HG02610 (cell line): ENCODE measurements around the gene TAS2R40.
A peak's percentile ranks its signal among the peaks of the same experiment; 100 is the strongest.

Experiments used
- ATAC-seq: cut with Tn5 transposase; IDR thresholded peaks from one replicate; pipeline ENCODE4 v1.9.1; 2021; ENCODE audit warnings: mild to moderate bottlenecking, moderate library complexity; ENCODE audit not compliant: unreplicated experiment

The TAS2R40 gene

DNA sequence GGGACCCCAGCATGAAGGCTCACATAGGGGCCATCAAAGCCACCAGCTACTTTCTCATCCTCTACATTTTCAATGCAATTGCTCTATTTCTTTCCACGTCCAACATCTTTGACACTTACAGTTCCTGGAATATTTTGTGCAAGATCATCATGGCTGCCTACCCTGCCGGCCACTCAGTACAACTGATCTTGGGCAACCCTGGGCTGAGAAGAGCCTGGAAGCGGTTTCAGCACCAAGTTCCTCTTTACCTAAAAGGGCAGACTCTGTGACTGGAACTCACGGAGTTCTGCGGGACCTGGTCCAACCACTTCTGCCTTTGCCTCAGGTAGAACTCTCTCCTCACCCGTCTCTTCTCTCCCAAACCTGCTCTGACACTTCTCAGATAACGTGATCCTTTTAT is 945 bp downstream of the TAS2R40 start:
- ATAC-seq, result no peak

DNA sequence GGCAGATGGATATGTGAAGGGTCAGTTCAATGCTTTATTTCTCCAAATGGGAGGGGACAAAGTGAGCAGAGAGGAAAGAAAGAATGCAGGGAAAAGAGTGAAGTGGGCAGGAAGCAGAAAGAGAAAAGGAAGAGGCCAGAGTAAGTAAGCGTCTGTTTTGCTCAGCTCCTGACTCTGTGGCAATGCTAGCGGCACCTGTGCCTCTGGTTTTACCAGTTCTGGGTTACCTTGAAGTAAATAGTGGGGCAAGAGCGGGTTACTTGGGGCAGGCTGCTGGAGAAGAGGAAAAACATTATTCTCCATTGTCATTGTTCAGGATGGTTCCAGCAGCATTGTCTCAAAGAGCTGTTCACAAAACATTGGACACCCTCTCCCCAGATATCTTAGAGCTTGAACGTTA is 1.9 kb downstream of the TAS2R40 start:
- no peak for ATAC-seq

DNA sequence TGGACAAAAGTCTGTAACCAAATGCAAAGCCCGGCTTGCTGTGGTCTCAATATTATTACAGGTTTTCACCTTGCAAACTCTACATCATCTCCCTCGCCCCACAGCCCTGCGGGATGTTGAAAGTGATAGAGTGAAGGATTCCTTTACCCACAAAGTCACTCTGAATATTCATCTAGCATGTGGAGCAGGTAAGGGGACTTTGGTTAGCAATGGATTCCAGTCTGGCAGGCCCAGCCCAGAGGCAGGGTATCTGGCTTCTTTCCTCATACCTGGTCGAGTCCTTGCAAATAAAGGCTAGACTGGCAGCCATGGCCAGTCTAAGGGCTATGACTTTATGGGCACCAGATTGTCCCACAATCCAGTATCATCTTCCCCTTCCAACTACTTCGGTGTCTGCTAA is 3.2 kb downstream of the TAS2R40 start:
- no peak for ATAC-seq

GRCh38 chr7:143227806-143228205 is 6.0 kb downstream of the TAS2R40 start:
- no peak for ATAC-seq

- ATAC-seq, result no peak
Observed at GRCh38 chr7:143229054-143229790, 7.4 kb downstream of the TAS2R40 start.

GRCh38 chr7:143230602-143231457 is 9.0 kb downstream of the TAS2R40 start:
- no peak for ATAC-seq

DNA sequence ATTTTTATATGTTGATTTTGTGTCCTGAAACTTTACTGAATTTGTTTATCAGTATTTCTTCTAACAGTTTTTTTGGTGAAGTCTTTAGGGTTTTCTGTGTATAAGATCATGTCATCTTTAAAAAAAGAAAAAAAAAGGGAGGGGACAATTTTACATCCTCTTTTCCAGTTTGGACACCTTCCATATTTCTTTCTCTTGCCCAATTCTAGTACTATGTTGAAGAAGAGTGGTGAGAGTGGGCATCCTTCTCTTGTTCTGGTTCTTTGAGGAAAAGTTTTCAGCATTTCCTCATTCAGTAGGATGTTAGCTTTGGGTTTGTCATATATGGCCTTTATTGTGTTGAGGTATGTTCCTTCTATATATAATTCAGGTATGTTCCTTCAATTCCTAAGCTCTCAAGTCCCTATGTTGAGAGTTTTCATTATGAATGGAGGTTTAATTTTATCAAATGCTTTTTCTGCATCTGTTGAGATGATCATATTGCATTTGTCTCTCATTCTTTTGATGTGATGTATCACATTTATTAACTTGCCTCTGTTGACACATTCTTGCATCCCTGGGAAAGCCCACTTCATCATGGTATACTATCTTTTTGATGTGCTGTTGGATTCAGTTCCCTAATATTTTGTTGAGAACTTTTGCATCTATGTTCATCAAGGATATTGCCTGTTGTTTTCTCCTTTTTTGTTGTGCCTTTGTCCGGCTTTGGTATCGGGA is 12.1 kb downstream of the TAS2R40 start:
- ATAC-seq, result no peak

DNA sequence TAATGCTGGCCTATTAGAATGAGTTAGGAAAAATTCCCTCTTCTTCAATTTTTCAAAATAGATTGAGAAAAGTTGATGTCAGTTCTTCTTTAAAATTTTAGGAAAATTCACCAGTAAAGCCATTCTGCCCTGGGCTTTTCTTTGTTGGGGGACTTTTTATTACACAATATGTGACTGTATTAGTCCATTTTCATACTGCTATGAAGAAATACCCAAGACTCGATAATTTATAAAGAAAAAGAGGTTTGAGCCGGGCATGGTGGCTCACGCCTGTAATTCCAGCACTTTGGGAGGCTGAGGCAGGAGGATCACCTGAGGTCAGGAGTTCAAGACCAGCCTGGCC is 12.7 kb downstream of the TAS2R40 start:
- ATAC-seq, result no peak

GRCh38 chr7:143235561-143235960 is 13.7 kb downstream of the TAS2R40 start:
- ATAC-seq, result no peak

DNA sequence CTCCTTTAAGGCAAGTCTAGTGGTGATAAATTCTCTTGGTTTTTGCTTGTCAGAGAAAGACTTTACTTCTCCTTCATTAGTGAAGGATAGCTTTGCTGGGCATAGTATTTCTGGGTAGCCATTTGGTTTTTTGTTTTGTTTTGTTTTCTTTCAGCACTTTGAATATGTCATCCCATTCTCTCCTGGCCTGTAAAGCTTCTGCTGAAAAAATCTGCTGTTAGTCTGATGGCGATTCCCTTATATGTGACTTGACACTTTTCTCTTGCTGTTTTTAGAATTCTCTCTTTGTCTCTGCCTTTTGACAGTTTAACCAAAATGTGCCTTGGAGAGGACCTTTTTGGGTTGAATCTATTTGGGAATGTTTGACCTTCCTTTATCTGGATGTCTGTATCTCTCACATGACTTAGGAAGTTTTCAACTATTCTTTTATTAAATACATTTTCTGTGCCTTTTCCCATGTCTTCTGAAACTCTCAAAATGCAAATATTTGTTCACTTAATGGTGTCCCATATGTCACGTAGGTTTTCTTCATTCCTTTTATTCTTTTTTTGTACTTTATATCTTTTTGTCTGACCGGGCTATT is 14.7 kb downstream of the TAS2R40 start:
- no peak for ATAC-seq

GRCh38 chr7:143237366-143237765 is 15.5 kb downstream of the TAS2R40 start:
- ATAC-seq, result no peak

DNA sequence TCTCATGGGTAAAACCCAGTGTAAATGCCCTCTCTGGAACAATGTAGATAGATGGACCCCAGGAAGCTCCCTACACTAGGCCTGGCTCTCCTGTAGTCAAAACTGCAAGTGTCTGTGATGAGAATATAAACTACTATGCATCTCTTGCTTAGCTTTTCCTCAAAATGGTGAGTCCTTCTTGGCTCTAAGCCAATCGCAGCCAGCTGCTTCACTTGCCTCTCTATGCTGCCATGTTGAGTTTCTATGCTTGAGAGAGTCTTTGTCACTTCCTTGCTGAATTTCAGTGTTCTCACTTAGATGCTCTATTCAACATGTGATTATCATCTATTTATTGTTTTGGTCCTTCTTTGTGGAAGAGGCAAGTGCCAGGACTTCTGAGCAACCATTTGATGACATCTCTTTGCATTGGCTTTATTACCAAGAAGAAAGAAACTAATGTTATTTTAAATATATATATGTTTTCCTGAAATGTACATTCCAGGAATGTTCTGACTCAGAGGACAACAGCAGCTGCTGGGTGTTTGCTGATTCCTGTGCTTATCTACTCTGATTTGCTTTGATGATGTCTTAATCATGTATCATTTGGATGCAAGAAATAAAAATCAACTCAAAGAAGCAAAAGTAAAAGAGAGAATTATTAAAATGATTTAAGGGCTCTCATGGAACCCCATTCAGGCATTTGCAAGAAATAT is 16.6 kb downstream of the TAS2R40 start:
- ATAC-seq, result no peak

DNA sequence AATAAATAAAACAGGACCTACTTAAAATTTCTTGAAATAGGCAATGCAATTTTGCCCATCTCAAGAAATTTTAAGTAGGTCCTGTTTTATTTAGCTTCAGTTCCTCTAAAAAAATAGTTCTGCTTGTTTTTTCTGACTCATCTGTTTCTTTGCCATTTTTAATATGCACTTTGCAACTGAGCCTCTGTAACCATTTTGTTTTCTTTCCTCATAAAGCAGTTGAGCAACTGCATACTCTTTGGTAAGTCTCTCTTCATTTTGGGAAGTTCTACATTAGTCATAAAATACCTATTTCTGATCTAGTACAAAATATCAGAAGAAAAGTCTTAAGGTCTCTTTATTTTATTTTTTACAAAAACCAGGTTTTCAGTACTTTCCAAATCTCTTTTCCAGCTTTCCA is 18.0 kb downstream of the TAS2R40 start:
- no peak for ATAC-seq

- ATAC-seq, result peak; percentile 91
Observed at GRCh38 chr7:143240291-143241168, 18.7 kb downstream of the TAS2R40 start.

DNA sequence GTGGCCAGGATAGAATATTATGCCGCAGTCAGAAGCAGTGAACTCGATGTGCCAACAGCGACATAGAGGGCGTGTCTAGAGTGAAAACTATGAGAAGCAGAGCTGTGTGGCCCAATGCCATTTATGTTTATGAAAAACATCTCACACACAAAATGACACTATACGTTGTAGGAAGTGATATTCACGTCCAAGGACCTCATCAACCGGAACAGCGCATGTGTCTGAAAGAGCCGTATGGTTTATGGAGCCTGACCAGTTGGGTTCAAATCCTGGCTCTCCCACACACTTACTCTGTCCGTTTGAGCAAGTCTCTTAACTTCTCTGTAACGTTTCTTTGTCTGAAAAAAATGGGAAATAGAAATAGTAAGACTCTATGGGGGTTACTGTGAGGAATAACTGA is 20.5 kb downstream of the TAS2R40 start:
- ATAC-seq, result no peak

GRCh38 chr7:143243111-143243510 is 21.3 kb downstream of the TAS2R40 start:
- no peak for ATAC-seq

DNA sequence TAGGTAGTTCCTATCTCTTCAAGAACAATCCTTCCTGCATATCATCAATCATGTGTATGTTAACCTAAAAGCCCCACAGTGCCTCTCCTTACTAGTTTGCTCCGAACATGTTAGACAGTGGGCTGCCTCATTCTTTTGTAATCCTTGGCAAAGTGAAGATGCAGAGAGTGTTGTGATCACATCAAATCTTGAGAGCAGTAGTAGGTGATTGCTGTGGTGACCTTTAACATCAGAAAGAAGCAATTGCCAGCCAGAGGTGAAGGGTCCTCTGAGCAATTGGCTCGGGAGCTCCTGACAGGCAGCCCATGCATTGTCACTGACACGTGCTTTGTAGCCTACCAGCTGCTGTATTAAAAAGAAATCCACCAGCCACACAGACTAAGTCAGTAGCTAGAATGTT is 21.8 kb downstream of the TAS2R40 start:
- ATAC-seq, result no peak

DNA sequence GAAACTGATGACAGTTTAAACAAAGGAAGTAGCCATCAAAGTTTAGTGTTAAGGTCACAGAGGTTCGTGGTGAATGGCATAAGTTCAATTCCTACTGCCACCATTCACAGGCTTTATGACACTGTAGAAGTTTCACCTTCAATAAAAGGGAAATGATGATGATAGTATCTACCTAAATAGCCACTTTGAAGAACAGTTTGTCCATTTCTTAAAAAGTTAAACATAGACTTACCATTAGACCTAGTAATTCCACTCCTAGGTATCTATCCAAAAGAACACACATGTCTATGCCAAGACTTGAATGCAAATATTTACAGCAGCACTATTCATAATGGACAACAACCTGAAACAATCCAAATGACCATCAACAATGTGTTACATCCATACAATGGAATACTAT is 22.5 kb downstream of the TAS2R40 start:
- ATAC-seq, result no peak

GRCh38 chr7:143245123-143245522 is 23.3 kb downstream of the TAS2R40 start:
- ATAC-seq, result no peak

- no peak for ATAC-seq
Observed at GRCh38 chr7:143247372-143247771, 25.5 kb downstream of the TAS2R40 start.
